NCI-H2196 (cell line): Measurements from ENCODE around the gene RAD51B.
"Not testable (repeated sequence)": the region's sequence is repeated elsewhere in the genome, so short reads cannot be mapped to it uniquely, and the experiment has no call there.

Experiments used
- DNase-seq: peaks from one replicate; lab custom pipeline; 2025; ENCODE audit not compliant: unreplicated experiment; lab: John Stamatoyannopoulos, UW

RAD51B gene

GRCh38 chr14:68741839-68742470, 922.4 kb downstream of the RAD51B start:
- no peak for DNase-seq

- no peak for DNase-seq
Observed at GRCh38 chr14:68744613-68745012, 925.0 kb downstream of the RAD51B start.

GRCh38 chr14:68747393-68747792, 927.8 kb downstream of the RAD51B start:
- DNase-seq = no peak

DNA sequence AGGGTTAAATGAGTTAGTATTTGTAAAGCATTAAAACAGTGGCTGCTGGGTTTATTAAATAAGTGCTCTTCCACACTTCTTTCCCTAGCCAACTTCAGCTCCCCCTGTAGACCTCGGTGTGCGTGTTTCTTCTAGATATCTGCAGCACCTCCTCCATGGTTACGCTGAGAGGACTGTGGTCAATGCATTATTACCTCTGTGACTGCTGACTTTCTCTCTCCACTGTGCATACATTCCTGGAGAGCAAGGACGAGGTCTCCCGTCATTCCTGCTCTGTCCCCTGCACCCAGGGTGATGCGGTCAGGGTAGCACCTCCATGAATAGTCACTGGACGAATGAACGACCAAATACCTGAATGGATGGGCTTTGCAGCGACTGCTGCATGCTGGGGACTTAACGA, 928.7 kb downstream of the RAD51B start:
- DNase-seq = no peak

DNA sequence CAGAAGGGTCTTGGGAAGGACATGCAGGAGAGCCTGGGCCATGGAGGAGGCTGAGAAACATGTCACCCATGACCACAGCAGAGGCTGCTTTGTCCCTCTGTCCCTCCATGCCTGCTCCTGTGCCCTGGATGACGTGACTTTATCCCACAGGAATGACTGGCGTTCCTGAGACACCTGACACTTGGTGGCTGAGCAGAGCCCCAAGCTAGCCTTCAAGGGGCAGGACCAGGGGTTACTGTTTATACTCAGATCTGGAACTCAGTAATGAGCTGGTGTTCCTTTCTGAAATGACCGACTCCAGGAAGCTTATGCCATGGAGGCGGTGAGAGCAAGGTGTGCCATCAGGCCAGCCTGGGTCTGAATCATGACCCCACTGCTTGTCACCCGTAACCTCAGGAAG, 929.1 kb downstream of the RAD51B start:
- no peak for DNase-seq

DNA sequence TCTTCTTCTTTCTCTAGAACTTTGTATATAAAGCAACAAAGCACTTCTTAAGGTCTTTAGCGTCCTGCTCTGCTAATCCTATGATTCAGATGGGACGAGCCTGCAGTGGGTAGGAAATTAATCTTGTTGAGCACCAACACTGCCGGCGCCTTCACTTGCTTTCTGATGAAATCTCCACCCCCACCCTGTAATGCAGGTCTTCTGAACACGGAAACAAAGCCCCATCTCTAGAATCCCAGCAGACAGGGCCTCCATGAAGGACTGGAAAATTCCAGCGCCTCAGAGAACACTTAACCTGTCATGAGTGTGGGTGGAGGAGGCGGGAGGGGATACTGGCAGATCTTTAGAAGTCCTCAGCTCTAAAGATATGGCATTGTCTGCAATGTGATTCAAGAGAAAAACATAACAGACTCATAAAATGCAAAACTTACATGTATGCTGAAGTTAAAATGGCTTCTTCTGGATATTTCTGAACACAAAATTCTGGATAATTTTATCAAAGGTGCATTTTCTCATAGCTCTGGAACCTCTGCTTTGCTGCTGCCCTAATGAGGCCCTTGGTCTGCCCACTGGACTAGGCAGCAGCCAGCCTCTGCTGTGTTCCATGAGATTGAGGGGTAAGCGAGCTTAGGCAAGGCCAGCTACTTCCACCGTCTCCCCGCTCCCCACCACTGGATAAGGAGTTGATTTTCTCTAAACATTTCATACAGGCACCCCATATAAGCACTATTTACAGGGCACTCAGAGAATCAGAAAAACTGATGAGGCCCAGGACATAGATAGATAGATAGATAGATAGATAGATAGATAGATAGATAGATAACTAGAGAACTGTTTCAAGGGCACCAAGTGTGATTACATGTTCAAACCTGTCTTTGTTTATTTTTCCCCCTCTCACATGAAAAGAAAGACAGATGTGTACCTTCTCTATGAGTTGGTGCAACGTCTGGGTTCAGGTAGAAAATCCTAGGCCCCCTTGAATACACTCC, 930.2 kb downstream of the RAD51B start:
- no peak for DNase-seq

GRCh38 chr14:68752271-68753006, 932.9 kb downstream of the RAD51B start:
- no peak for DNase-seq

DNA sequence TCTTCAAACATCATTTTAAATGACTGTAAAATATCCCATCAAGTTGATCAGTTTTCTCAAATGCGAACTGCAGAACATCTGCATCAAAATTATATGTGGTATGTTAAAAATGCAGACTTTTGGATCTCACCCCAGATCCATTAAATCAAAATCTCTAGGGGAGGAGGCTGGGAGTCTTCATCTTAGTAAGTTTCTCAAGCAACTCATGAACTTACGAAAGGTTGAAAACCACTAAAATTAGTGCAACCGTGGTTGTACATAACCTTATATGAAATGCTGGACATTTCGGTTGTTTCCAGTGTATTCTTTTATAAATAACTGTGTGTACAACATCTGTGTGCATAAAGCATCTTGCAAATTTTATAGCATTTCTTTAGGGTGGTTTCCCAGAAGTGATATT, 934.1 kb downstream of the RAD51B start:
- no peak for DNase-seq

DNA sequence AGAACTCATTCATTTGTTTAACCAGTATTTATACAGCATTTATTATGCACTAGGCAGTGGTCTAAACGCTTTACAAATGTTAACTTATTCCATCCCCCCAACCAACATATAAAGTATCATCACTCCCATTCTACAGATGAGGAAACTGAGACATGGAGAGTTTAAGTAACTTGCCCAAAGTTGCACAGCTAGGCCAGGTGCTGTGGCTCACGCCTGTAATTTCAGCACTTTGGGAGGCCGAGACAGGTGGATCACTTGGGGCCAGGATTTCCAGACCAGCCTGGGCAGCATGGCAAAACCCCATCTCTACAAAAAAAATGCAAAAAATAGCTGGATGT, 935.4 kb downstream of the RAD51B start:
- DNase-seq = no peak

DNA sequence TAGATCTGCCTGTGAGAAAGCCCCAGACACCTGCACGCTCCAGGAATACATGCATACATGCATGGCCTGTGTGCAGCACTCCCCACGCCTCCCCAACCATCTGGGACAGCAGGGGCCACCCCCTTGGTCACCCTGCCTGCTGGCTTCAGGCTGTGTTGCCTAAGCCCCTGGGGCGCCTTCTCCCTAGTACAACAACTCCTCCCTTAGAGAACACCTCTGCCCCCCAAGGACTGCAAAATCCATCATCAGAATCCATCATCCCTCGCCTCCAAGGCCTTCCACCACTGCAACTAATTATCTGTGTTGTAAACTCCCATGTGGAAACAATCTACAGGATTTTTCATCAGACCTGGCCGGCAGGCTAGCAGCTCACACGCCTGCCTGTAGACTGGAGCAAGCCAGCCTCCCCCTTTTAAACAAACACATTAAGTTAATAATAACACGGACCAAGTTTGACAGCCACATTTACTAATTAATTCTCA, 936.5 kb downstream of the RAD51B start:
- no peak for DNase-seq

DNA sequence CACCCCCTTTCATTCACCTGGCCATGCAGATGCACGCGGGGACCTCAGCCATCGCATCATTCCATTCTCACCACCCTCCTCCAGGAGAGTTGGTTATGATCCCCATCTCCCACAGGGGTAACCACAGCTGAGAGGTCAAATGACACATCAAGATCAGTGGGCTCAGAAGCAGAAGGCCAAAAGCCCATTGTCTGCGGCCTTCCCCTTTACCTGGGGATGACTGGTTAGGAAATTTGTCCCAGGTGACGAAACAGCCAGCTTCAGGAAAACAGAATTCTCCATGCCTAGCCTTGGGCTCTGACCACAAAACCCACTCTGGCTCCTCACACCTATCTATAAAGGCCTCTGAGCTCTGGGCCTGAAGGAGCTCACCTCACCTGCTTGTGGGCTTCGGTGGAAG, 937.2 kb downstream of the RAD51B start:
- DNase-seq = no peak

GRCh38 chr14:68757618-68758081, 938.1 kb downstream of the RAD51B start:
- no peak for DNase-seq

DNA sequence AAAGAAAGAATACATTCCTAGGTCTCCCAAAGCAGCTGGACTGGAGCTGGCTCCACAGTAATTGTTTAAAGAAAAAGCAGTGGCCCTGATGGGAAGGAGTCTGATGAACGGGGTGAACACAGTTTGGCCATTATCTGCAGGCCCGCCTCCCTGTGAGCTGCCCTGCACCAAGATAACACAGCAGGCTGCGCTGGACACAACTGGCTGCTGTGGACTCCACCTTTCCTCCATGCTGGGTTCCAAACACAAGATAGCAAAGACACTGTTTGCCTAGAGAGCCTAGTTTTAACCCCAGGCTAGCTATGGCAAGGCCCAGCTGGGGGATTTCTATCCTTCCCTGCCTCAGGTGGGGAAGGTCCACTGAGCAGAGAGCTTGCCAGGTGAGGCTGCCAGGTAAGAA, 938.7 kb downstream of the RAD51B start:
- DNase-seq = no peak

DNA sequence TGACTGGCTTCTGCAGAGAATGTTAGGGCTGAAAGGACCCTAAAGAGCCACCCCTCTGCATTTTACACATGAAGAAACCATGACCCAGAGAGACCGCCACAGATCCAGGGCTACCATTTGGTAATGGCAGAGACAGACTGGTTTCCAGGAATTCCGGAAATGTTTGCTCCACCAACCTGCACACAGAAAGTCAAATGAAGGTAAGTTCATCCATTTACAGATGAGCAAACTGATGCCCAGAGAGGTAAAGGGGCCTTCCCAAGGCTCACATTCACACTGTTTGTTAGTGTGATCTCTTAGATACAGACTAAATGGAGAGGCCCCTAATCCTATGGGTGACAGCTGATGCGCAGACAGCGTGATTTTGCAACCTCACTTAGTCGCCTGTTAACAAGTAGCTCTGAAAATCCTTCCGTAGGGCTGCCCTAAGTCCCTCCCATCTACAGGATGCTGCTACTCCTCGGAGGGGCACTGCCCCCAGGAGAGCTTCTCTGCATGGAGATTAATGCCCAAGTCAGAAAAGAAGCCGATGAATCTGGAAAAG, 939.5 kb downstream of the RAD51B start:
- no peak for DNase-seq

- DNase-seq = no peak
Observed at GRCh38 chr14:68759937-68760336, 940.4 kb downstream of the RAD51B start.

- DNase-seq = no peak
Observed at GRCh38 chr14:68760761-68761160, 941.2 kb downstream of the RAD51B start.

- no peak for DNase-seq
Observed at GRCh38 chr14:68761391-68761790, 941.8 kb downstream of the RAD51B start.

DNA sequence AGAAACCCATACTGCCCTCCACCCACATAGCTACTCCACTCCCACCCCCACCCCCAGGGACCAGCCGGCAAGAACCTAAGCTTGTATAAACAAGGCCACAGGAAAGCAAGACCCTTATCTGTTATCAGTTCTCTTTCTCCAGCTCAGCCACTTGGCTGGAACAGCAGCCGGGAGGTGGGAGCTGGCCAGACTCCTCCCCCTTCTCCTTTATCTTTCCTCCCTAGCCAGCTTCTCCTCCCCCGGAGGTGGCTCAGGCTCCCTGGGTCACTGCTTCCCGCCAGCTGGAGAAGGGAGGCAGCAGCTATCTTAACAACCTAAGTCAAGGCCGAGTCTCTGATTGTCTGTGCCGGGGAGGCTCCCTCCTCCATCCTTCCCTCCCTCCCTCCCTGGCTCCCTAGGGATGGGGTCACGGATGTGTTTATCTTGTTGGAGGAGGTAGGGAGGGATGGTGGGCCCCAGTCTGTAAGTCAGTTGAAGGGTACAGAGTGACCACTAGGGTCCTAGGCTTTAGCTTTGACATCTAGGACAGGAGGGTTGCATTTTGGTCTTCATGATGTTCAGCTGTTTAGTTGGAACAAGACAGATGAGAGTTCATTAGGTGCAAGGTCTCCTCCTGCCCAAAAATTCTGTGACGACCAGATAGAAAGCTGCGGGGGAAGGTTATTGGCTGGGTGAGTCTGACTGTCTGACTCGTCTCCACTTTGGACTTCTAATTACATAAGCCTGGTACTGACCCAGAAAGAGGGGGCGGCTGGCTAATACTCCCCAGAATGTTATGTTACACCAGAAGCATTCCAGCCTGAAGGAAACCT, 943.6 kb downstream of the RAD51B start:
- DNase-seq = peak; percentile 55

- not testable (repeated sequence) for DNase-seq
Observed at GRCh38 chr14:68763843-68764242, 944.3 kb downstream of the RAD51B start.
